MV-4-11 (cell line): Measurements from ENCODE around the gene WFDC10A.
A peak's percentile ranks its signal among the peaks of the same experiment; 100 is the strongest.
"Not testable (repeated sequence)": the region's sequence is repeated elsewhere in the genome, so short reads cannot be mapped to it uniquely, and the experiment has no call there.

ENCODE experiments used
- DNase-seq: peaks from one replicate; lab custom pipeline; 2025; lab: John Stamatoyannopoulos, UW

WFDC10A gene

GRCh38 chr20:45629496-45630100, at the start of gene WFDC10A:
TSS of gene WFDC10A (plus strand) at chr20:45629739. CDS start at chr20:45629814, 75 bp downstream.
- DNase-seq = peak; percentile 85

- no peak for DNase-seq
Measured at GRCh38 chr20:45581702-45582101, 47.8 kb upstream of the WFDC10A start.

GRCh38 chr20:45583502-45583901, 46.0 kb upstream of the WFDC10A start:
- no peak for DNase-seq

GRCh38 chr20:45584294-45584693, 45.2 kb upstream of the WFDC10A start:
- DNase-seq = not testable (repeated sequence)

GRCh38 chr20:45585986-45586385, 43.6 kb upstream of the WFDC10A start:
- DNase-seq = peak; percentile 15

- DNase-seq = no peak
Measured at GRCh38 chr20:45588800-45589199, 40.7 kb upstream of the WFDC10A start.

- DNase-seq = no peak
Measured at GRCh38 chr20:45589725-45590124, 39.8 kb upstream of the WFDC10A start.

GRCh38 chr20:45592574-45593189, 36.9 kb upstream of the WFDC10A start:
- peak; percentile 73 for DNase-seq

- no peak for DNase-seq
Measured at GRCh38 chr20:45593498-45593897, 36.0 kb upstream of the WFDC10A start.

GRCh38 chr20:45595235-45595634, 34.3 kb upstream of the WFDC10A start:
- no peak for DNase-seq

- DNase-seq = no peak
Measured at GRCh38 chr20:45607810-45608209, 21.7 kb upstream of the WFDC10A start.

GRCh38 chr20:45611054-45611453, 18.5 kb upstream of the WFDC10A start:
- peak; percentile 88 for DNase-seq

- DNase-seq = peak; percentile 43
Measured at GRCh38 chr20:45612314-45612713, 17.2 kb upstream of the WFDC10A start.

GRCh38 chr20:45617591-45617990, 11.9 kb upstream of the WFDC10A start:
- no peak for DNase-seq

GRCh38 chr20:45621593-45621992, 7.9 kb upstream of the WFDC10A start:
- DNase-seq = no peak

- DNase-seq = peak; percentile 15
Measured at GRCh38 chr20:45626540-45626939, 3.0 kb upstream of the WFDC10A start.

GRCh38 chr20:45630371-45630770, 832 bp downstream of the WFDC10A start:
- DNase-seq = no peak

GRCh38 chr20:45631184-45631583, 1.6 kb downstream of the WFDC10A start, which contains the start of gene WFDC9:
TSS of gene WFDC9 (minus strand) at chr20:45631284. CDS start at chr20:45610181, 21,103 bp downstream.
- no peak for DNase-seq

- no peak for DNase-seq
Measured at GRCh38 chr20:45636513-45636912, 7.0 kb downstream of the WFDC10A start.

- no peak for DNase-seq
Measured at GRCh38 chr20:45639687-45640086, 10.1 kb downstream of the WFDC10A start.

- not testable (repeated sequence) for DNase-seq
Measured at GRCh38 chr20:45641076-45641475, 11.5 kb downstream of the WFDC10A start.

GRCh38 chr20:45645869-45646268, 16.3 kb downstream of the WFDC10A start:
- not testable (repeated sequence) for DNase-seq

- DNase-seq = no peak
Measured at GRCh38 chr20:45646875-45647274, 17.3 kb downstream of the WFDC10A start.
